ENCODE measurements around the gene CMTM5.
"Not testable (repeated sequence)": the region's sequence is repeated elsewhere in the genome, so short reads cannot be mapped to it uniquely, and the experiment has no call there.

The CMTM5 gene

DNA sequence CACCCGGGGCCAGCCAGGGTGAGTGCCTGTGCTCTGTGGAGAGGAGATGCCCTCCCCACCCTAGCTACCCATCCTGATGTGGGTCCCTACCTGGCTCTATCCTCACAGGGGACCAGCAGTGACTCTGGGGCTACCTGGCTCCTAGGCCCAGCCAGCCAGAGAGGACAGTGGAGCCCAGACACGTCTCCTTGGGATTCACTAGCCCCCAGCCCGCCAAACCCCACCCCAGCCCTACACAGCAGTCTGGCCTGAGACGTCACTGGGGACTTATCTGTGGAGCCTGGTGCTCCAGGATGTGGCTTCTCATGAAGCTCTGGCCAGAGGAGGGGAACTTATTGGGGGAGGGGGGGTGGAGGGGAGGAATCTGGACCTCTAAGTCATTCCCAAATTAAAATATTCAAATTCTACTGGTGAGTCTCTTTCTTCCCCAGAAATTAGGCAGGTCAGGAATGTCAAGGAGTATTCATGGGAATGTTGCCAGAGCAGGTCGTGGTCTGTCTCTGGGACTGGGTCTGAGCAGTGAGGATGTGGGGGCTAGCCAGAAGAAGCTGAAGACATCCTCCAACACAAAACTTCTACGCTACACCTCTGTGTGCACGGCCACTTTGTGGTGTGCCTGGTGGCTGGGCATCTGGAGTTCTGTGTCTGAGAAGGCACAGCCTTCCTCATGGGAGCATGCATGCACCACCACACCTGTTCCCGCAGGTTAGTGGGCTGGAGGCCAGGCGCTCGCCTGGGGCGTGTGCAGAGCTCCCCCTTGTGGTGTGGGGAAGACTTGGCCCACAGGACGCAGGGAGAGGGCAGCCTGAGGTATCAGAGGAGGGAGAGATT, 2.7 kb downstream of the CMTM5 start:
- DNase-seq, result peak; percentile 65

DNA sequence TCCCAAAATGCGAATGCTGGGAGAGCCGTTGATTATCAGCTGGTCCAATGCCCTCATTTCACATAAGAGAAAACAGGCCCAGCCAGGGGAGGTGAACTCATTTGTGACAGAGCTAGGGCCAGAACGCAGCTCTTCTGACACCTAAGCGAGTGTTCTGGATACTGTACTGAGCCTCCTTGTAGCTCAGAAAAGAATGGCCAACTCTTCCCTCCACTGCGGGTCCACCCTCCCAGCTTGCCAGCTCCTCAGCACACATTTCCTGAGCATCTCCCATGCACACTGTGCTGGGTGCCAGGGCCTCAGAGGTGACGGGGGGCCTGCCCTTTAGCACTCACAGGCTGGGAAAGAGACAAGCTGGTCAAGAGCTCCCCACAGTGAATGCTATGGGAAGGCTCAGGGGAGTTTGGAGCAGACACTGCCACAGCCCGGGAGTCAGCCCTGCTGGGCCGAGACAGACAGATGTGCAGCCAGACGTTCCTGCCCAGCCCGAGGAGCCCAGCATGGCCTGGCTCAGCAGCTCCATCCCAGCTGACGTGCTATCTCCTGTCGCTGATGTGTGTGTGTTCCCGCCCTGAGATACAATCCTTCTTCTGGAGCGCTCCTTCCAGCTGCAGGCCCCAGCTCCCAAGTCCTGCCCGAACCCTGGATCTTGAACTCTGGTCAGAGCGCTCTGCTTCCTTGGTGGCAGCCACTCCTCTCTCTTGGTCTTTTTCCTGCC, 3.5 kb downstream of the CMTM5 start:
- DNase-seq, result no peak

DNA sequence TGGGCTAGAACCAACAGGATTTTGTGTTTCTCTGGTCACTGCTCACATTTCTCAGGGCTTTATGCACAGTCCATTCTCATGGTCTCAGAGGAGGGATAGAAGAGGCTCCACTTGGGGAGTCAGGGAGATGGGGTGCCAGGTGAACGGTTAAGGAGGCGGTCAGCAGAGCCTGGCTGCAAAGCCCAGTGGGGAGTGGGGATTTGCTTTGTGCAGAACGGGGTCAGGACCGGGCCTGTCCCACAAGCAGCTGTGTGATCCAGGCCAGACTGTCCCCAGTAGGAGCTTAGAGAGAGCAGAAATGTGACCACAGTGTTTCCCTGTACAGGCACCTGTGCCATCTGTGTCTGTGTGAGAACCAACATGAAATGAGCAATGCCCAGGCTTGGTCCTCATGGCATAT, 4.1 kb downstream of the CMTM5 start:
- no peak for DNase-seq

DNA sequence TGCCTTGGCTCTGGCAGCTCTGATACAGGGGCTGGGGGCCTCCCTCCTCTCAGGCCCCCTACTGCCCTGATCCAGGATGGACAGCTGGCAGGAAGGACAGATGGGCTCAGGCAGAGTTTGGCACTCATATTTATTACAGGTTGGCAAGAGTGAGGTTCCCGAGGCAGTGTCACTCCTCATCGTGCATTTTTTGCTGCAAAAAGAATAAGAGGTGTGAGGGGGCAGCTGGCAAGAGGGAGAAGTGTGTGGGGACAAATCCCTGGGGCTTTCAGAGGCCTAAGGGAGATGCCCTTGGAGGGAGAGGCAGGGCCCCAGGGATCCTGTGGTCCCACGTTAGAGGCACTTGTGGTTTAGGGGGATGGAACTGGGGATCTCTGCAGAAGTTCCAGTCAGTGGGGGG, 5.0 kb downstream of the CMTM5 start:
- no peak for DNase-seq

DNA sequence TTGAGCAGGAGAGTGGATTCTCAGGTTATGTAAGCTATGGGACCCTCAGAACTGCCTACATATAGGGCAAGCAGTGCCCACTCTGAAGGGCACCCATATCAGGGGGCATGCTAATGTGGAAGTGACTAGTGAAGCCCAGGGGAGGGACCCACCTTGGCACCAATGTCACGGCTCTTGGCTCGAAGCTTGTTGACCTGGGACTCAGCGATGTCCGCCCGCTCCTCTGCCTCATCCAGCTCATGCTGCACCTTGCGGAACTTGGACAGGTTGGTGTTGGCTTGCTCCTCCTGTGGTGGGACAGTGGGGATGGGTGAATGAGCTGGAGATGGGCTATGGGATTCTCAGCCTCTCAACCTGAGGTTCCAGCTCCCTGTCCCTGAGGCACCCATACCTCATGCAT, 5.4 kb downstream of the CMTM5 start:
- DNase-seq, result no peak

DNA sequence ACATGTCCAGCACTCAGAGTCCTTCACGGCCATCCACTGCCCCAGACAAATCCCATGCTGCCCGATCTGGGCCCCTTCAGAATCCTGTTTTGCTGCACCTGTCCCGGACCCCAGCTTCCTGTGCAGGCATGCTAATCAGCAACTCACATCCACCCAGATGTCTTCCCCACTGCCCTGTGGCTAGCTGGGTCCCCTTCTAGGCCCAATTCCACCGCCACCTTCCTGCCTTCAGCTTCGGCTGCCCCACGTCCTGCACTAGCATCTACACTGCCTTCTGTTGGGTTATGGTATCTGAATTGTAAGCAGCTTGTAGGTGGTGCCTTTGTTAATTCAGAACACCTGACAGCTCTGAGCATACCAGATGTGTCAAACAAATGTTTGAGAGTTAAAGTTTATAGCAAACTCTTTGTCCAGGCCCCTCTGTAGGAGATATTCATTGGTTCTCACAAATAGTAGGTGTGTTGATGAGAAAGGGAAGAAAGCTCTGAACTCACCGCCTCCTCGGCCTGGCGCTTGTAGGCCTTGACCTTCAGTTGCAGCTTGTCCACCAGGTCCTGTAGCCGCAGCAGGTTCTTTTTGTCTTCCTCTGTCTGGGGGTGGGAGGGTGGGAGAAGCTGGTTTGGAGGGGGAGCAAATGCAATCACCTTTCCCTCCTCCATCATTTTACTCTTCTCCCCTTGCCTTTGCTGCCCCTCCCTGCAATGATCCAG, 6.0 kb downstream of the CMTM5 start:
- DNase-seq, result no peak

DNA sequence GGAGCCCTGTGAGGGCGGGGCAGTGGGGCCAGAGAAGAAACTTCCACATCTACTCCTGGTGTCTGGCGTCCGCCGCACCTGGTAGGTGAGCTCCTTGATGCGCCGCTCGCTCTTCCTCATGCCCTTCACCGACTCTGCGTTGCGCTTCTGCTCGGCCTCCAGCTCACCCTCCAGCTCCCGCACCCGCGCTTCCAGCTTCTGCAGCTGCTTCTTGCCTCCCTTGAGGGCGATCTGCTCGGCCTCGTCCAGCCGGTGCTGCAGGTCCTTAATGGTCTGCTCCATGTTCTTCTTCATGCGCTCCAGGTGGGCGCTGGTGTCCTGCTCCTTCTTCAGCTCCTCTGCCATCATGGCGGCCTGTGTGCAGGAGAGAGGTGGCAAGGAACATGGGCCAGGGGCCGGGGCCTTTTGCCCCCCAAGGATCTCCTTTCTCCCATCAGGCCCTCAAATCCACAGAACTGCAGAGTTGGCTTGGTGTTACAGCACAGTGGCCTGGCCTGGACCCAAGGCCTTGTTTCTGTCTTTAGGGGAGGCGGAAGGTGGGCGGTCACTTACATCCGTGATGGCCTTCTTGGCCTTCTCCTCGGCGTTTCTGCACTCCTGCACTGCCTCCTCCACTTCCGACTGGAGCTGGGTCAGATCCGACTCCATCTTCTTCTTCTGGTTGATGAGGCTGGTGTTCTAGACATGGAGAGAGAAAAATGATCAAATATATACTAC, 7.7 kb downstream of the CMTM5 start:
- DNase-seq, result no peak

DNA sequence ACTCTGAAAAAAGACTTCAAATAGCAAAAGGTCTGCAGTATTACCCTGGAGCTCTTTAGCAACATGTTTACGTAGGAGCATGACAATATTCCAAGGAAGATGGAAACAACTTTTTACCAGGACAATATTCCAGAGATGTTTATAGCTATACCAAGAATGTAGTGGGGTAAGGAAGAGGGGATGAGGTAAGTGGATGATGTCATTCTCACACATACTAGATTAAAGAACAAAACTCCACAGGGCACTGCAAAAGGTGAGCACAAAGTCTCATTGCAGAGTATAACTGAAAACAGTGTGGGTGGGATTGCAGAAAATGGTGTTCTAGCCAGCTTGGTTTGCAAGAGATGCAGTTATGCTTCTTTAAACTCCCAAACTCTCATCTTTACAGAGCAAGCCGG, 8.4 kb downstream of the CMTM5 start:
- DNase-seq, result no peak

DNA sequence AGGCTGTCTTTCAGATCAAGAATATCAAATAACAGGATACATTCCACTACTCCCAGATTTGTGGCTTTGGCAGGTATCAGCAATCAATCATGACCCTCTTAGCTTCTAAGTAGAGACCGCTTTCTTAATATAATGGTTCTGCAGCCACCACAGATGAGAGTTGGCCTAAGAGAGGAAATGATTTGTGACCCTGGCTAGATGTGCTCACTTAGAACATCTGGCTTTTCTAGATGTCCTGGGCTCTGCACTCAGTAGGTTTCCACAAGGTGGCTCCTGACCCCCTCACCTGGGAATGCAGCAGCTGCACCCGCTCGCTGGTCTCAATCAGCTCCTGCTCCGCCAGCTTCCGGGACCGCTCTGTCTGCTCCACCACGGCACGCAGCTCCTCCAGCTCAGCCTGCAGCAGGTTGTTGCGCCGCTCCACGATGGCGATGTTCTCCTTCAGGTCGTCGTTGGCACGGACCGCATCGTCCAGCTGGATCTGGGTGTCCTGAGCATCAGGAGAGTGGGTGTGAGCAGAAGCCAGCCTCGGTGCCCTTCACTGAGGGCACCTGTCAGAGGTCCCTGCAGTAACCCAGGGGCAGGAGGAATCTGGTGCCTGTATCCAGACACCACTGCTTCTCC, 8.9 kb downstream of the CMTM5 start:
- no peak for DNase-seq

DNA sequence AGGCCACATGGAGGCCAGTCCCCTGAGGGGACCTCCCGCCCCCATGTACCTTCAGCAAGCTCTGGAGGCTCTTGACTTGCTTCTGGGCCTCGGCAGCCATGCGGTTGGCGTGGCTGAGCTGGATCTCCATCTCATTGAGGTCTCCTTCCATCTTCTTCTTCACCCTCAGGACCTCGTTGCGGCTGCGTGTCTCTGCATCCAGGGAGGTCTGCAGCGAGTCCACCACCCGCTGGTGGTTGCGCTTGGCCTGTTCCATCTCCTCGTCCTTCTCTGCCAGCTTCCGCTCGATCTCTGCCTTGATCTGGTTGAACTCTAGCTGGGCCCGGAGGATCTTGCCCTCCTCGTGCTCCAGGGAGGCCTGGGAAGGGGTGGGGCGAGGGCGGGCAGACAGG, 9.4 kb downstream of the CMTM5 start:
- DNase-seq, result not testable (repeated sequence)

DNA sequence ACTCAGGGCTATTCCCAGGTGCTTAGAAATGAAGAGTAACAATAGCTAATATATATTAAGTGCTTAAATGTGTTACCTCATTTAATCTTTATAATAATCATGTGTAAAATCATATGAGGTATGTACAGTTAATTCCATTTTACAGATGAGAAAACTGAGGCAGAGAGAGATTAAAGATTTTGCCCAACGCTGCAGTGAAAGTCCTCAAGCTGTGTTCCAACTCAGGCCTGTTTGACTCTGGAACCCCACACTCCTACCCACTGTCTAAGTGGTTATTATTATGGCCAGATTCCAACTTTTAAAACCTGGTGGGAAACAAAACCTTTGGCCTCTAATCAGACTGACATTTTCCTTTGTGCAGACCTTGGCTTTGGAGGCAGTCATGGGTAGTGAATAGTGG, 10.2 kb downstream of the CMTM5 start:
- no peak for DNase-seq

DNA sequence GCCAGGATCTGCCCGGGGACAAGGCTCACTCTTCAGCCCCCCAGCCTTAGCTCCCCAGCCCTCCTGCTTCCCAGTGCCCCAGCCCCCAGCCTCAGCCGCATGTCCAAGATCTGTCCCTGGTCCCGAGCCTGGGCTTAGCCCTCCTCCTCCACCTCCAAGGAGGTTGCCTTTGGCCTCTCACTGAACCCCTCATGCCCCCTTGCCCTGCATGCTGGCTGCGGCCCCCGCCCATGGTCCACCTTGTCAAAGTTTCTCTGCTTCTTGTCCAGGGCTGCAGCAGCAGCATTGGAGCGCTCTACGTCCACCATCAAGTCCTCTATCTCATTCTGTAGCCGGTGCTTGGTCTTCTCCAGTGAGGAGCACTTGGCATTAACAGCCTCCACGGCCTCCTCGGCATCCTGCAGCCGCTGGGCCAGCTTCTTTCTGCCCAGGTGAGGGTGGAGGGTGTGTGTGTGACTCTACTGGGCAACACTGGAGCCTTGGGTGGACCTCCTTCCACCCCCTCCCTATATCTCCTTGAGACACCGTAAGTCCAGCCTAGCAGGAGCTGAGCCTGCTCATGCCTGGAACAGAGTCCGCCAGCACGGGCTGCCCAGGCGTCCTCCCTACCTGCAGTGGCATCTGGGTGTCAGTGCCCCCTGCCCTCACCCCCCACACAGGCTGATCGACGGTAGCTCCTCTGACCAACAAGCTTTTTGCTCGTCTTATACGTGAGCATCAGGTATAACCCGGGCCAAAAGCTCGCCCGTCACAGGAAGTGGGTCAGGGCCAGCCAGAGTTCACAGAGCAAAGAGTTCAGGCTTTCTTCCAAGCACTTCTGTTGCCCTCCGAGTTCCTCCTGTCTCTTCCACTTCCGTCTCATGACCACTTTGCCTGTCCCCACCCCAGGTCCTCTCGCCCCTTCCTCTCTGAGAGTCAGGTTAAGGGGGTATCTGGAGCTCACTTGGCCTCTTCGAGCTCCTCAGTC, 11.4 kb downstream of the CMTM5 start:
- DNase-seq, result no peak

DNA sequence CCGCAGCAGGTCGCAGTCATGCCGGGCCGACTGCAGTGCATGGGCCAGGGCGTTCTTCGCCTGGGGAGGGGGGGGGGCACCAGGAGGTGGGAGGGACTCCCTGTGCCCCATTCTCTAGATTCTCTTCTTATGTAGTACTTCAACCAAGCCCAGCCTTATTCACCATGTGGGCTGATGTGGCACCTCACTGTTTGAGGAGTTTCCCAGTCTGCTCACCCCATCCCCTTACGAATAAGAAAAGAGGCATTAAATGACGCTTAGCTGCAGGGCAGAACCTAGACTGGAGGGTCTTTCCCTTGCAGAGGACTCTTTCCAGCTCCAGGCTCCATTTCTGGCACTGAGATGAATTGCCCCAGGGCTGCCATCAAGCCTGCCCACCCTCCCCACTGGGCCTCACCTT, 12.2 kb downstream of the CMTM5 start:
- DNase-seq, result no peak

DNA sequence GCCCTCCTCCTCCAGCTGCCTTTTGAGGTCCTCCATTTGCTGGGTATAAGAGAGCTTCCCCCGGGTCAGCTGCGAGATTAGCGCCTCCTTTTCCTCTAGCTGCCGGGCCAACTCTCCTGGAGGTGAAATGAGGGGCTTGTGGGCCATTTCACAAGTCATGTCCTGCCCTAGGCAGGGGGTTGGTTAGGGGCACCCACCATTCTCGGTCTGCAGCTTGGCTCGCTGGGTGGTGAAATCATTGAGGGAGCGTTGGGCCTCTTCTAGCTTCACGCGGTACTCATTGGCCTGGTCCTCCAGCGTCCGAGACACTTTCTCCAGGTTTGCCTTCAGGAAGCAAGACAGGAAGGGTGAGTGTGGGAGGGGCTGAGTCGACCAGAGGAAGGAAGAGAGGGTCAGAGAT, 12.6 kb downstream of the CMTM5 start:
- no peak for DNase-seq

DNA sequence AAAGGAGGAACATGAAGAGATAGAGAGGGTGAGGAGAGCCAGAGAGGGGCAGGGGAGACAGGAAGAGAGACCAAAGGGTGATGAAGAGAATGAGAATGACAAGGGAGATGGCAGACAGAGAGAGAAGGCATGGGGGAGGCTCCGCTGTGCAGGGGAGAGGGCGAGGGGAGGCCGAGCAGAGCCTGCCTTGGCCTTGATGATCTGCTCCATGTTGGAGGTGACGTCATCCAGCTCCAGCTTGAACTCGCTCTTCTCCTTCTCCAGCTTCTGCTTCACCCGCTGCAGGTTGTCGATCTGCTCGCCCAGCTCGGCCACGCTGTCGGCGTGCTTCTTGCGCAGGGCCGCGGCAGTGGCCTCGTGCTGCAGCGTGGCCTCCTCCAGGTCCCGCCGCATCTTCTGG, 13.0 kb downstream of the CMTM5 start:
- DNase-seq, result not testable (repeated sequence)

DNA sequence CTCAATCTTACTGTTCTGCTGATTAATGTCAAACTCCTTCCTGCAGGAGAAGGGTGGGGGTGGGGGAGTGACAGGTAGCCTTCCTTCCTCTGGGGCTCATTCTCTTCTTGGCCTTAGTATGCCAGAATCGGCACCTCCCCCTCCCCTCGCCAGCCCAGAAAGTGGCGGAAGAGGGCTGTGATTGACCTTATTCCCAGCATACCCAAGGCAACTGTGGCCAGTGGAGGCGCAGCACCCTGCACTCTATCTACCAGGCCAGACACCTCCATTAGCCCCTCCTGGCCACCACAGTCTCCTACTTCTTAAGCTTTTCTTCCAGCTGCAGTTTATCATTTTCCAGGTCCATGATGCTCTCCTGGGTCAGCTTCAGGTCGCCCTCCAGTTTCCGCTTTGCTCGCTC, 15.8 kb downstream of the CMTM5 start:
- no peak for DNase-seq

DNA sequence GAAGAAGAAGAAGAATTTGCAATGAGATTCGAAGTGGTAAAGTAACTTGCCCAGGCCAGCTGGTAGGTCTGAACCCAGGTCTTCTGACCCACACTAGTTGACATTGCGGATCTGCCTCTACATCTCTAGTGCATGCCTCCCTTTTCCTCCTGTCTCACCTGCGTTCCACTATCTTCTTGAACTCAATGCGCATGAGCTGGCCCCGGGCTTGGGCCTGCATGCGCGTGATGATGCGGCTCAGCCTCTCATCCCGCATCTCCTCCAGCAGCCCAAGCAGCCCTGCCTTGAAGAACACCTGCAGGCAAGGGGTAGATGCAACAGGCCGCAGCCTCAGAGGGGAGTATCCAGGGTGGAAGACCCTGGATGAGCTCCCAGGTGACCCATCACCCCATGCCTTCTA, 19.3 kb downstream of the CMTM5 start:
- DNase-seq, result no peak

DNA sequence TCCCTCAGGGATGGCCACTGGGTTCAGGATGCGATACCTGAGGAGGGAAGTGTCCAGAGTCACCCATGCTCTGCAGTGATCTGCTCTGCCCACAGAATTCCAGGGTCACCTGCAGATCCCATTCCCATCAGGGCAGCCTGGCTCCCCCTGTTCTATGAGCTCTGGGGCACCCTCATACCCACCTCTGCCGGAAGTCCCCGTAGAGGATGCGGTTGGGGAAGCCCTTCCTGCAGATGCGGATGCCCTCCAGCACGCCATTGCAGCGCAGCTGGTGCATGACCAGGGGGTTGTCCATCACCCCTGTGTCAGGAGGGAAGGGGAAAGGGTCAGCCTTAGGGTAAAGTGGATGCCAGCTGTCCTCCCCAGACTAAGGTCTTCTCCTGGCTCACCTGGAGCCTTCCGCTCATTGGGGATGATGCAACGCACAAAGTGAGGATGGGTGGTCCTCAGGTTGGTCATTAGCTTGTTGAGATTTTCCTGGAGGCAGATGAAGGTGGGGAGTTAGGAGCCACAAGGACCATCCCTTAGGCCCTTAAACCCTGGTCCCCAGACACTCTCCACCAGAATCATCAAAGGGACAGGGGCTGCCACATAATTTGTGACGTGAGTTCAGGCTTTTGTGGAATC, 20.0 kb downstream of the CMTM5 start:
- DNase-seq, result no peak

DNA sequence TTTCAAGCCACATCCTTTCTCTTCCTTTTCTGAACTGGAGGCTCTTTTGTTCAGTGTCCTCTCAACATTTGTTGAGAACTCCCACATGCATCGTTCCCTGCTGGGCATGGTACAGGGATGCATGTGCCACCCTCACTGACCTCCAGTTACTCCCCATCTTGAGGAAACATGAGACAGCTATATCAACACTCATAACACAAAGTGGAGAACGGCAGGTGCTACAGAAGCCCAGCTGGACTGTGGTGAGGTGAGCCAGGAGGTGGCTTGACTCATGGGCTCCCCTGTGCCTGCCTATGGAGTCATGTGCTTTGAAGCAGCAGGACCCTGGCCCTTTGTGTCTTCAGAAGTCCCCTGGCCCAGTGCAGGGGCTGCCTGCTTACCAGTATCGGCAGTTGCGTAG, 21.5 kb downstream of the CMTM5 start:
- no peak for DNase-seq

DNA sequence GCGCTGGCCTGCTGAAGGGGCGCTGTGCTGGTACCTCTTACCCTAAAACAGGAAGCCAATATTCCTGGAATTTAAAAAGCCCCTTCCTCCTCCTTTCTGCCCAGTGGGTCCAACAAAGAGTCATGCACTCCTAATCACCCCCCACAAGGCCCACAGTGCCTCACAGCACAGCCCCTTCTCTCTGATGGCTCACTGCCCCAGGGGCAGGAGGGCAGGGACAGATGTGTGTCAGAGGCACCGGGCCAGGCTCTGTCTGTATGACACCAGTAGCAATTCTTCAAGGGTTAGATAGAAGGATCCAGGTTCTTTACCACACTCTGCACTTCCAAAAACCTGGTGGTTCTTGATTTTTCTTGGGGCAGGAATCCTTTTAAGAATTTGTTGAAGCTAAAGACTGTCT, 22.3 kb downstream of the CMTM5 start:
- DNase-seq, result no peak

DNA sequence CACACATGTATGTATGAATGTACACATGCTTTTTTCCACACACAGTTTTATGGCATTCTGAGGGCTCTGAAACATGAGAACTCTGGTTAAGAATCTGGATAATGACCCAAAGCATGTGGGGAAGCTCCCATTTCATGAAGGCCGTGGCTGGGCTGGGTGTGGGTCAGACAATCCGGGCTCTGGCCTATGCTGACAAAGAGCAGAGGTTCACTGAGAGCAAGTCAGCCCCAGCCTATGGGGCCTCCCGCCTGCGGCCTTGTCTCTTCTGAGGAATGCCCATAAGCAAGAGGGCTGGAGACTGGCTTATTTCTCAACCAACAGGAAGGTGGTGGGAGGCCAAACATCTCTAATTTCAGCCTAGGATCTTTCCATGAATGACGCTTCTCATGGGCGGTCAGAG, 22.7 kb downstream of the CMTM5 start:
- no peak for DNase-seq
